HG03175 (cell line): Measurements from ENCODE around the gene TRIM52.
"Not testable (repeated sequence)": the region's sequence is repeated elsewhere in the genome, so short reads cannot be mapped to it uniquely, and the experiment has no call there.

Experiments
- ATAC-seq: cut with Tn5 transposase; IDR thresholded peaks from one replicate; pipeline ENCODE4 v1.9.1; 2021; ENCODE audit warnings: mild to moderate bottlenecking, moderate library complexity; ENCODE audit not compliant: unreplicated experiment

The TRIM52 gene

GRCh38 chr5:181215997-181216989 lies 44.6 kb downstream of the TRIM52 start:
- ATAC-seq: no peak

GRCh38 chr5:181214249-181214648 lies 46.7 kb downstream of the TRIM52 start:
- not testable (repeated sequence) for ATAC-seq

DNA sequence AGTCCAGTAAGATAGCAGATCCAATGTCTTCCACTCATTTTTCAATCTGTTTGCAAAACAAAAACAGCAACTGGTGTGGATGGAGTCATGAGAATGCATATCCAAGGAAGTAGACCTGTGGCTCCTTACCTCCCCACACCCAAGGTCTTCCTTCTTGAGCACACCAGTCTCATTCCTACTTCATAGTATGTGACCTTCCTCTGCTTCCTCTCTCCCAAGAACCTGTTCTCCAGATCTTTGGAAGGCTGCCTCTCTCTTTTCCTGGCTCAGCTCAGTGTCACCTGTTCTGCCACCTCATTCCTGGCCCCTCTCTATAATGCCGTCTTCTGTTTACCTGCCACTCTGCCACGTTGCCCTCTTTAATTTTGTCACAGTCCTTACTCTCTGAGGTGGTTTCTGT lies 48.0 kb downstream of the TRIM52 start:
- no peak for ATAC-seq

GRCh38 chr5:181212080-181212479 lies 48.9 kb downstream of the TRIM52 start:
- no peak for ATAC-seq

DNA sequence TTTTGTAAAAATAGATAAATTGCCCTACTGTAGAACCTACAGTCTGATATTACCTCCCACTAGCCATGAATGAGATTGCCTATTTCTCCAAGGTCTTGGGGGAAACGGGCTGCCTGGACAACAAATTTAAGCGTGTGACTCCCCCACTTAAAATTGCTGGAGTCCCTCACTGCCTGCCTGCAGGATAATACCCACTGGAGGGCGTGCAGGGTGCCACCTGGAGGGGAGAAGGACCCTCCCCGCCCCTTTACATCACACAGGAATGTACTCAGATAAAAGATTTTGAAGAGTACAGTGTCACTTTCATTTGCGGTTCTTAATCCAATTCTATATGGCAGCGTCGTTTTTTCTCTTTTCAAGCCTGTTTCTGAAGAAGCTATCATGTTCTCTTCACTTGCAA lies 49.7 kb downstream of the TRIM52 start:
- ATAC-seq: no peak

- not testable (repeated sequence) for ATAC-seq
Measured at GRCh38 chr5:181210698-181211097, 50.2 kb downstream of the TRIM52 start.

GRCh38 chr5:181210148-181210547 lies 50.8 kb downstream of the TRIM52 start:
- not testable (repeated sequence) for ATAC-seq

- ATAC-seq: not testable (repeated sequence)
Measured at GRCh38 chr5:181209006-181209405, 51.9 kb downstream of the TRIM52 start.

- no peak for ATAC-seq
Measured at GRCh38 chr5:181207960-181208253, 53.0 kb downstream of the TRIM52 start.

GRCh38 chr5:181207214-181207959 lies 53.6 kb downstream of the TRIM52 start:
- peak; percentile 24 for ATAC-seq

- no peak for ATAC-seq
Measured at GRCh38 chr5:181205761-181206649, 54.9 kb downstream of the TRIM52 start.
